DND-41 (cell line): ENCODE measurements around the gene TTC23L.

Experiments
- ATAC-seq: fragments of 200-7000 bp; cut with Tn5 transposase; 3 replicates; pipeline ENCODE4 v1.9.1; 2021; ENCODE audit warnings: low read depth; ENCODE audit not compliant: insufficient read depth
- DNase-seq: peaks from one replicate; pipeline ENCODE4 v3.0.0-alpha.2; 2020
- H2AFZ ChIP-seq: 2 replicates; pipeline ENCODE4 v1.6.0; 2012; ENCODE audit warnings: low read depth, low read length
- H3K27ac ChIP-seq: 2 replicates; pipeline ENCODE4 v1.5.1; 2012; ENCODE audit warnings: low read length, inconsistent platforms
- H3K27me3 ChIP-seq: fragments of 200-600 bp; sonication (generic); 2 replicates; pipeline ENCODE4 v1.6.0; 2012; ENCODE audit warnings: low read length, mild to moderate bottlenecking, inconsistent platforms; ENCODE audit not compliant: insufficient read depth, poor library complexity
- H3K36me3 ChIP-seq: 2 replicates; pipeline ENCODE4 v1.5.1; 2012; ENCODE audit warnings: low read length, inconsistent platforms; ENCODE audit not compliant: insufficient read depth
- H3K4me1 ChIP-seq: 2 replicates; pipeline ENCODE4 v1.5.1; 2012; ENCODE audit warnings: mild to moderate bottlenecking, low read length; ENCODE audit not compliant: insufficient read depth
- H3K4me2 ChIP-seq: 2 replicates; pipeline ENCODE4 v1.6.0; 2012; ENCODE audit warnings: mild to moderate bottlenecking, moderate library complexity, low read length, inconsistent platforms; ENCODE audit not compliant: insufficient read depth
- H3K4me3 ChIP-seq, 2 experiments: fragments of 200-600 bp in 1 of 2; shearing (Covaris generic) in 1 of 2; 2 replicates each; pipeline ENCODE4 v1.5.1; 2012 to 2016; ENCODE audit warnings: inconsistent platforms in 2 of 2, low read length in 2 of 2, mild to moderate bottlenecking in 2 of 2, low read depth in 1 of 2, moderate library complexity in 1 of 2
- H3K79me2 ChIP-seq: 2 replicates; pipeline ENCODE4 v1.6.0; 2012; ENCODE audit warnings: low read length, inconsistent platforms; ENCODE audit not compliant: insufficient read depth
- H3K9ac ChIP-seq: 2 replicates; pipeline ENCODE4 v1.6.0; 2012; ENCODE audit warnings: low read depth, mild to moderate bottlenecking, inconsistent platforms, low read length, moderate library complexity
- H3K9me3 ChIP-seq: 2 replicates; pipeline ENCODE4 v1.5.1; 2012; ENCODE audit warnings: low read length, moderate library complexity, mild to moderate bottlenecking, inconsistent platforms; ENCODE audit not compliant: insufficient read depth, severe bottlenecking
- H4K20me1 ChIP-seq: 2 replicates; pipeline ENCODE4 v1.6.0; 2012; ENCODE audit warnings: low read length; ENCODE audit not compliant: insufficient read depth
- EZH2 ChIP-seq: IDR thresholded peaks from 3 replicates; pipeline ENCODE4 v1.6.1; 2012; ENCODE audit warnings: borderline replicate concordance, low read depth, mild to moderate bottlenecking, moderate library complexity, low read length, inconsistent platforms; ENCODE audit not compliant: severe bottlenecking
- TF ChIP-seq, protein P1 (sequence below): IDR thresholded peaks from 2 replicates; pipeline ENCODE4 v1.5.1; 2012; ENCODE audit warnings: borderline replicate concordance, low read length, moderate library complexity, mild to moderate bottlenecking; ENCODE audit not compliant: poor library complexity, severe bottlenecking; ENCODE audit errors: extremely low read depth

Gene TTC23L

DNA sequence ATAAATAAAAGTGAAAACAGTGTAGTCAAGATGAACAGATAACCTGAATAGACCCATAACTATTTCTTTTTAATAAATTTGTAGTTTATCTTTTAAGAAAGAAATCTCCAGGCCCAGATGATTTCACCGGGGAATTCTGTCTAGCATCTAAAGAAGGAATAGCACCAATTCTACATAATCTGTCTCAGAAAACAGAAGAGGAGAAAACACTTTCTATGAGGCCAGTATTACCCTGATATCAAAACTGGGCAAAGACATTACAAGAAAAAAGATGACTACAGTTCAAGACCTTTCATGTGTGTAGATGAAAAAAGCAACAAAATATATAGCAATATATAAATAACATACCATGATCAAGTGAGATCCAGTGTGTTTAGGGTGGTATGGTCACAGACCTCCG, 31.4 kb downstream of the TTC23L start:
- Histone ChIP-seq H3K4me3 (no peak overlapping the region), H3K27me3 (no peaks in the 10 kb centered on the region), H3K36me3 (no peaks in the 10 kb centered on the region), H3K79me2 (no peaks in the 10 kb centered on the region), H3K9ac (no peak overlapping the region), H2AFZ (no peak overlapping the region), H4K20me1 (no peaks in the 10 kb centered on the region), H3K9me3 (no peaks in the 10 kb centered on the region), H3K4me2 (no peak overlapping the region), H3K27ac (no peak overlapping the region), H3K4me1 (no peaks in the 10 kb centered on the region)
- ATAC-seq (no peak), DNase-seq (no peak)
- TF ChIP-seq, protein P1, sequence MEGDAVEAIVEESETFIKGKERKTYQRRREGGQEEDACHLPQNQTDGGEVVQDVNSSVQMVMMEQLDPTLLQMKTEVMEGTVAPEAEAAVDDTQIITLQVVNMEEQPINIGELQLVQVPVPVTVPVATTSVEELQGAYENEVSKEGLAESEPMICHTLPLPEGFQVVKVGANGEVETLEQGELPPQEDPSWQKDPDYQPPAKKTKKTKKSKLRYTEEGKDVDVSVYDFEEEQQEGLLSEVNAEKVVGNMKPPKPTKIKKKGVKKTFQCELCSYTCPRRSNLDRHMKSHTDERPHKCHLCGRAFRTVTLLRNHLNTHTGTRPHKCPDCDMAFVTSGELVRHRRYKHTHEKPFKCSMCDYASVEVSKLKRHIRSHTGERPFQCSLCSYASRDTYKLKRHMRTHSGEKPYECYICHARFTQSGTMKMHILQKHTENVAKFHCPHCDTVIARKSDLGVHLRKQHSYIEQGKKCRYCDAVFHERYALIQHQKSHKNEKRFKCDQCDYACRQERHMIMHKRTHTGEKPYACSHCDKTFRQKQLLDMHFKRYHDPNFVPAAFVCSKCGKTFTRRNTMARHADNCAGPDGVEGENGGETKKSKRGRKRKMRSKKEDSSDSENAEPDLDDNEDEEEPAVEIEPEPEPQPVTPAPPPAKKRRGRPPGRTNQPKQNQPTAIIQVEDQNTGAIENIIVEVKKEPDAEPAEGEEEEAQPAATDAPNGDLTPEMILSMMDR, result no peak
- TF ChIP-seq EZH2, result no peak

DNA sequence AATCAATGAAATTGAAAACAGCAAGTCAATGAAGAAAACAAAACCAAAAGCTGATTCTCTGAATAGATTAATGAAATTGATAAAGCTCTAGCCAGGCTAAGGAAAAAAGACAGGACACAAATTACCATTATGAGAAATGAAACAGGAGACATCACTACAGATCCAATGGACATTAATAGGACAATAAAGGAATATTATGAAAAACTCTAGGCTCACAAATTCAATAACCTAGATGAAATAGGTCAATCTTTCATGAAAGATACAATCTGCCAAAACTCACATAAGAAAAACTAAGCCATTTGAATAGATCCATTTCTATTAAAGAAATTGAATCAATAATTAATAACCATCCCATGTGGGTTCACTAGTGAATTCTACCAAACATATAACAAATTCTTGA, 37.3 kb downstream of the TTC23L start:
- H3K27me3 ChIP-seq, result no peaks in the 10 kb centered on the region
- no peak overlapping the region for H3K27ac ChIP-seq
- H3K36me3 ChIP-seq, result no peaks in the 10 kb centered on the region
- no peak overlapping the region for H3K9ac ChIP-seq
- H3K4me3 ChIP-seq, result no peak overlapping the region
- ATAC-seq (no peak), DNase-seq (no peak)
- no peak overlapping the region for H3K4me2 ChIP-seq
- peaks cover 4% of the 10 kb centered on the region for H3K9me3 ChIP-seq
- no peaks in the 10 kb centered on the region for H3K79me2 ChIP-seq
- no peaks in the 10 kb centered on the region for H4K20me1 ChIP-seq
- TF ChIP-seq EZH2, result no peak
- TF ChIP-seq, protein P1, result no peak
- no peak overlapping the region for H2AFZ ChIP-seq
- no peaks in the 10 kb centered on the region for H3K4me1 ChIP-seq

DNA sequence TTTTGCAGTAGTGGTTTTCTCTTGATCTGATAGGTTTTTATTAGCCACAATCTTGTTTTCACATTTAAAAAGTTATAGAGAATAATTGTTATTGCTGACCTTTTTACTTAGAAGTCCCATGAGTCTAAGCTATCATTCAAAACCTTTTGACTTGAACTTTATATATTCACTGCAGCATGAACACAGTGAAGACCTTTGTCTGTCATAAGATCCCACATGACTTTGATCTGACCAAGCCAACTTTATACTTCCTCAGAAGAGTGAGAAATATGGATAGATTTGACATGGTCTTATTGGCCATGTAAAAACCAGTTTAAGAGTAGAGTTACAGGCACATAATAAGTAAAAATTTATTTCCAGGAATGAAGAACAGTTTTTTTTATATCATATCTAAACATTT, 42.3 kb downstream of the TTC23L start:
- no peak for TF ChIP-seq EZH2
- TF ChIP-seq, protein P1, result no peak
- H2AFZ ChIP-seq, result no peak overlapping the region
- ATAC-seq, result no peak

More for the DNA sequence above, 42.3 kb downstream of the TTC23L start:
- Histone ChIP-seq H3K27ac (no peak overlapping the region), H3K36me3 (no peaks in the 10 kb centered on the region), H3K4me3 (no peak overlapping the region), H3K9ac (no peak overlapping the region), H3K79me2 (no peaks in the 10 kb centered on the region), H3K27me3 (peaks cover 5% of the 10 kb centered on the region), H3K9me3 (peaks cover 3% of the 10 kb centered on the region), H4K20me1 (no peaks in the 10 kb centered on the region), H3K4me1 (no peaks in the 10 kb centered on the region), H3K4me2 (no peak overlapping the region)
- DNase-seq, result no peak
